ENCODE data around the gene THADA. TPM values are rescaled to one million over a fixed set of nuclear protein-coding genes. Genes with fewer than 3 reads are reported as not detected.
"Not testable (repeated sequence)": the region's sequence is repeated elsewhere in the genome, so short reads cannot be mapped to it uniquely, and the experiment has no call there.

Gene THADA, protein sequence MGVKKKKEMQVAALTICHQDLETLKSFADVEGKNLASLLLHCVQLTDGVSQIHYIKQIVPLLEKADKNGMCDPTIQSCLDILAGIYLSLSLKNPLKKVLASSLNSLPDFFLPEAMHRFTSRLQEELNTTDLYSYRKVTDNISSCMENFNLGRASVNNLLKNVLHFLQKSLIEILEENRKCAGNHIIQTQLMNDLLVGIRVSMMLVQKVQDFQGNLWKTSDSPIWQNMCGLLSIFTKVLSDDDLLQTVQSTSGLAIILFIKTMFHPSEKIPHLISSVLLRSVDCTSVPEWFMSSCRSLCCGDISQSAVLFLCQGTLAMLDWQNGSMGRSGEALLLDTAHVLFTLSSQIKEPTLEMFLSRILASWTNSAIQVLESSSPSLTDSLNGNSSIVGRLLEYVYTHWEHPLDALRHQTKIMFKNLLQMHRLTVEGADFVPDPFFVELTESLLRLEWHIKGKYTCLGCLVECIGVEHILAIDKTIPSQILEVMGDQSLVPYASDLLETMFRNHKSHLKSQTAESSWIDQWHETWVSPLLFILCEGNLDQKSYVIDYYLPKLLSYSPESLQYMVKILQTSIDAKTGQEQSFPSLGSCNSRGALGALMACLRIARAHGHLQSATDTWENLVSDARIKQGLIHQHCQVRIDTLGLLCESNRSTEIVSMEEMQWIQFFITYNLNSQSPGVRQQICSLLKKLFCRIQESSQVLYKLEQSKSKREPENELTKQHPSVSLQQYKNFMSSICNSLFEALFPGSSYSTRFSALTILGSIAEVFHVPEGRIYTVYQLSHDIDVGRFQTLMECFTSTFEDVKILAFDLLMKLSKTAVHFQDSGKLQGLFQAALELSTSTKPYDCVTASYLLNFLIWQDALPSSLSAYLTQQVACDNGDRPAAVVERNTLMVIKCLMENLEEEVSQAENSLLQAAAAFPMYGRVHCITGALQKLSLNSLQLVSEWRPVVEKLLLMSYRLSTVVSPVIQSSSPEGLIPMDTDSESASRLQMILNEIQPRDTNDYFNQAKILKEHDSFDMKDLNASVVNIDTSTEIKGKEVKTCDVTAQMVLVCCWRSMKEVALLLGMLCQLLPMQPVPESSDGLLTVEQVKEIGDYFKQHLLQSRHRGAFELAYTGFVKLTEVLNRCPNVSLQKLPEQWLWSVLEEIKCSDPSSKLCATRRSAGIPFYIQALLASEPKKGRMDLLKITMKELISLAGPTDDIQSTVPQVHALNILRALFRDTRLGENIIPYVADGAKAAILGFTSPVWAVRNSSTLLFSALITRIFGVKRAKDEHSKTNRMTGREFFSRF (N-terminal part only)
- 14.1 and 15.8 TPM in 2 replicates for total RNA-seq (2014; rRNA removed; shearing (Covaris generic))

- Histone ChIP-seq H3K4me1 (replicated peaks) (peaks cover 18% of the 10 kb centered on the region), H3K36me3 (peaks cover 8% of the 10 kb centered on the region), H3K27me3 (replicated peaks) (no peaks in the 10 kb centered on the region), H3K9me3 (replicated peaks) (no peaks in the 10 kb centered on the region), H3K27ac (peak within 1 kb of the TSS; percentile 86), H3K4me3 (peak within 1 kb of the TSS; percentile 83)
- DNase-seq (ENCODE audit: low read depth in 1 of 2, low spot score in 2 of 2), result peak; percentile 96 to 99
These were observed at the start of gene THADA for GRCh38 chr2:43595603-43596412. THADA (minus strand) TSS chr2:43596038; CDS start chr2:43592392, 3,646 bp downstream.

- Histone ChIP-seq H3K9me3 (replicated peaks) (no peaks in the 10 kb centered on the region), H3K27ac (no peak overlapping the region), H3K4me1 (replicated peaks) (peaks cover 6% of the 10 kb centered on the region), H3K4me3 (no peak overlapping the region), H3K36me3 (no peaks in the 10 kb centered on the region), H3K27me3 (replicated peaks) (0 out of 2 replicates have a peak, but pooled peaks cover 2% of the 10 kb centered on the region)
- DNase-seq (ENCODE audit: low read depth in 1 of 2, low spot score in 2 of 2), result no peak
These were observed 47.8 kb upstream of the THADA start for GRCh38 chr2:43643680-43644079.

- no peak for DNase-seq (ENCODE audit: low read depth in 1 of 2, low spot score in 2 of 2)
- Histone ChIP-seq H3K9me3 (replicated peaks) (no peaks in the 10 kb centered on the region), H3K27ac (no peak overlapping the region), H3K4me3 (no peak overlapping the region), H3K27me3 (replicated peaks) (0 out of 2 replicates have a peak, but pooled peaks cover 2% of the 10 kb centered on the region), H3K4me1 (replicated peaks) (peaks cover 3% of the 10 kb centered on the region; the same call in 1 of the 2 replicates), H3K36me3 (no peaks in the 10 kb centered on the region)
These were observed 46.5 kb upstream of the THADA start for GRCh38 chr2:43642363-43642762.

- Histone ChIP-seq H3K4me1 (replicated peaks) (peaks cover 20% of the 10 kb centered on the region), H3K36me3 (no peaks in the 10 kb centered on the region), H3K27ac (peak within 1 kb of the TSS; percentile 30), H3K27me3 (replicated peaks) (no peaks in the 10 kb centered on the region), H3K9me3 (replicated peaks) (no peaks in the 10 kb centered on the region), H3K4me3 (peak within 1 kb of the TSS; percentile 85)
- peak; percentile 93 to 94 for DNase-seq (ENCODE audit: low read depth in 1 of 2, low spot score in 2 of 2)
These were observed 41.4 kb upstream of the THADA start, which contains the start of gene PLEKHH2 for GRCh38 chr2:43637030-43637803. PLEKHH2 (plus strand) TSS chr2:43637260; CDS start chr2:43644674, 7,414 bp downstream.

DNA sequence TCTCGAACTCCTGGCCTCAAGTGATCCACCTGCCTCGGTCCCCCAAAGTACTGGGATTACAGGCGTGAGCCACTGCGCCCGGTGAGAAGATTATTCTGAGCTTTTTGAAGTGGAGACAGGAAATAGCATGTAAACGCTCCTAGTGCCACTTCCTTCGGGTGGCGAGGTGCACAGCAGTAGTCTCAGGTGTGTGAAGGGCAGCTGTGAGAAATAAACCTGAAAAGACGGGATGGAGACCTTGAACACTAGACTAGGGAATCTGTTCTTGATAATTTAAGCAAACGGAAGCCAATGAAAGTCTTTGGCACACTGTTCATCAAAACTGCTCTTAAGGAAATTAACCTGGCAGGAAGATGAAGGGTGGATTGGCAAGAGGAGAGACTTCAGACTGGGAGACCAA lies 40.8 kb upstream of the THADA start:
- Histone ChIP-seq H3K9me3 (replicated peaks) (no peaks in the 10 kb centered on the region), H3K27ac (no peak overlapping the region), H3K36me3 (no peaks in the 10 kb centered on the region), H3K27me3 (replicated peaks) (no peaks in the 10 kb centered on the region), H3K4me1 (replicated peaks) (peaks cover 20% of the 10 kb centered on the region), H3K4me3 (peak overlapping the region; percentile 85)
- DNase-seq (ENCODE audit: low read depth in 1 of 2, low spot score in 2 of 2), result no peak

GRCh38 chr2:43636153-43636552 lies 40.3 kb upstream of the THADA start:
- H3K27me3 ChIP-seq (replicated peaks); DNase-seq (ENCODE audit: low read depth in 1 of 2, low spot score in 2 of 2); H3K36me3 ChIP-seq; H3K27ac ChIP-seq; H3K9me3 ChIP-seq (replicated peaks); H3K4me3 ChIP-seq: not testable (repeated sequence)
- peaks cover 20% of the 10 kb centered on the region for H3K4me1 ChIP-seq (replicated peaks)

GRCh38 chr2:43634604-43635306 lies 38.9 kb upstream of the THADA start:
- H3K27ac ChIP-seq, result 0 out of 2 replicates have a peak overlapping the region, but pooled peaks have one; percentile 2
- H3K27me3 ChIP-seq (replicated peaks), result no peaks in the 10 kb centered on the region
- peaks cover 20% of the 10 kb centered on the region for H3K4me1 ChIP-seq (replicated peaks)
- no peaks in the 10 kb centered on the region for H3K9me3 ChIP-seq (replicated peaks)
- H3K36me3 ChIP-seq, result no peaks in the 10 kb centered on the region
- DNase-seq (ENCODE audit: low read depth in 1 of 2, low spot score in 2 of 2), result peak in 1 of 2 experiments; percentile 59
- no peak overlapping the region for H3K4me3 ChIP-seq

GRCh38 chr2:43631618-43632317 lies 35.9 kb upstream of the THADA start:
- Histone ChIP-seq H3K36me3 (no peaks in the 10 kb centered on the region), H3K27ac (no peak overlapping the region), H3K4me3 (no peak overlapping the region), H3K9me3 (replicated peaks) (no peaks in the 10 kb centered on the region), H3K4me1 (replicated peaks) (peaks cover 15% of the 10 kb centered on the region), H3K27me3 (replicated peaks) (peaks cover 4% of the 10 kb centered on the region; the same call in 1 of the 2 replicates)
- no peak for DNase-seq (ENCODE audit: low read depth in 1 of 2, low spot score in 2 of 2)

- no peak overlapping the region for H3K27ac ChIP-seq
- H3K9me3 ChIP-seq (replicated peaks), result no peaks in the 10 kb centered on the region
- no peaks in the 10 kb centered on the region for H3K4me1 ChIP-seq (replicated peaks)
- no peaks in the 10 kb centered on the region for H3K36me3 ChIP-seq
- H3K4me3 ChIP-seq, result no peak overlapping the region
- no peak for DNase-seq (ENCODE audit: low read depth in 1 of 2, low spot score in 2 of 2)
- peaks cover 8% of the 10 kb centered on the region for H3K27me3 ChIP-seq (replicated peaks)
These were observed 27.2 kb upstream of the THADA start for GRCh38 chr2:43622931-43623451.

DNA sequence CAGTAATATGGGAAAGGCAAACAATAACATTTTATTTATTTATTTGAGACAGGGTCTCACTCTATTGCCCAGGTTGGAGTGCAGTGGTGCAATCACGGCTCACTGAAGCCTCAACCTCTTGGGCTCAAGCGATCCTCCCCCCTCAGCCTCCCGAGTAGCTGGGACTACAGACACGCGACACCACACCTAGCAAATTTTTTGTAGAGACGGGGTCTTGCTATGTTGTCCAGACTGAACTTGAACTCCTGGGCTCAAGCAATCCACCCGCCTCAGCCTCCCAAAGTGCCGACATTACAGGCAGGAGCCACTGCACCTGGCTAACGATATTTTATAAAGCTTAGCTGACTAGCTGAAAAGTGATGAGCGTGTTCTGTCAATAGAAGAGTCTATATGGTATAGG lies 23.7 kb upstream of the THADA start:
- H3K9me3 ChIP-seq (replicated peaks), result no peaks in the 10 kb centered on the region
- no peak overlapping the region for H3K4me3 ChIP-seq
- no peaks in the 10 kb centered on the region for H3K36me3 ChIP-seq
- H3K27me3 ChIP-seq (replicated peaks), result peaks cover 8% of the 10 kb centered on the region
- H3K27ac ChIP-seq, result no peak overlapping the region
- DNase-seq (ENCODE audit: low read depth in 1 of 2, low spot score in 2 of 2), result no peak
- H3K4me1 ChIP-seq (replicated peaks), result no peaks in the 10 kb centered on the region

Measured in SJSA1 (cell line).